ENCODE data around the gene ANXA6. TPM values are rescaled to one million over a fixed set of nuclear protein-coding genes. Genes with fewer than 3 reads are reported as not detected.

Gene ANXA6
- total RNA-seq, 1 donor from 2014 or later = 197 TPM

DNA sequence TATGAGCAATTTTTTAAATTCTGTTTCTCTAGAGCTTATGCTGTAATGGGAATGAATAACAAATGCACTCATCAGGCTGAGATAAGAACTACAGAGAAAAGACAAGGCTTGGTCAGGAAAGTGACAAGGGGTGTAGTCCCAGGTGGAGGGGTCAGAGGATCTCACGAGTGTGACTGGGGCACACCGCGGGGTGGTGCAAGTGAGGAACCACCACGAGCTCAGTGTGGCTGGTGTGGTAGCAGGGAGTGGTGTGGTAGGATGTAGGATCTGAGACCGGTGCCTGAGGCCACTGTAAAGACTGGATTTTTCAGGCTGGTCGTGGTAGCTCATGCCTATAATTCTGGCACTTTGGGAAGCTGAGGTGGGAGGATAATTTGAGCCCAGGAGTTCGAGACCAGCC, 9.0 kb downstream of the ANXA6 start:
- H3K4me1 Mint-ChIP-seq = peaks cover 39% of the 10 kb centered on the region
- no peaks in the 10 kb centered on the region for H3K9me3 Mint-ChIP-seq
- no peak overlapping the region for H3K27ac Mint-ChIP-seq
- no peak for TF ChIP-seq CTCF (IDR thresholded peaks at IDR 0.05; ENCODE audit: unreplicated experiment)
- H3K36me3 Mint-ChIP-seq = peaks cover 14% of the 10 kb centered on the region
- no peaks in the 10 kb centered on the region for H3K27me3 Mint-ChIP-seq (ENCODE audit: low read depth)
- DNase-seq (ENCODE audit: low spot score in 2 of 2, unreplicated experiment in 2 of 2) = no peak
- H3K4me3 Mint-ChIP-seq = no peak overlapping the region

DNA sequence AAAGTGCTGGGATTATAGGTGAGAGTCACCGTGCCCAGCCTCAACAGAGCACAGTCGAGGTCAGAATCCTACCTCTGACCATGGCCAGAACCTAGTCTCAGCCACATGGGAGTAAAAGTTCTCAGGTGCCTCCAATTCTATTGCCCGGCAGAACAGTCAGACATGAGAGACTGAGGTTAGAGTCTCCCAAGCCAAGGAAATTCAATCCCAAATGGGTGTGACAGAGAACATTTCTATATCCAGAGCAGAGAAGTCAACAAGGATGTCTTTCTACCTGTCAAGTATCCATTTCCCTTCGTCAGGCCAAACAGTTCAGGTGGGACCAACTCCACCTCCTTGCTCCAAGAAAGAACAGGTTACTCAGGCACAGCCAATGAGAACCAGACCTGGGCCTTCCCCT, 10.5 kb downstream of the ANXA6 start:
- H3K4me1 Mint-ChIP-seq = peaks cover 30% of the 10 kb centered on the region
- H3K27ac Mint-ChIP-seq = no peak overlapping the region
- H3K9me3 Mint-ChIP-seq = no peaks in the 10 kb centered on the region
- no peak overlapping the region for H3K4me3 Mint-ChIP-seq
- H3K27me3 Mint-ChIP-seq (ENCODE audit: low read depth) = no peaks in the 10 kb centered on the region
- TF ChIP-seq CTCF (IDR thresholded peaks at IDR 0.05; ENCODE audit: unreplicated experiment) = no peak
- H3K36me3 Mint-ChIP-seq = peaks cover 14% of the 10 kb centered on the region
- DNase-seq (ENCODE audit: low spot score in 2 of 2, unreplicated experiment in 2 of 2) = no peak

DNA sequence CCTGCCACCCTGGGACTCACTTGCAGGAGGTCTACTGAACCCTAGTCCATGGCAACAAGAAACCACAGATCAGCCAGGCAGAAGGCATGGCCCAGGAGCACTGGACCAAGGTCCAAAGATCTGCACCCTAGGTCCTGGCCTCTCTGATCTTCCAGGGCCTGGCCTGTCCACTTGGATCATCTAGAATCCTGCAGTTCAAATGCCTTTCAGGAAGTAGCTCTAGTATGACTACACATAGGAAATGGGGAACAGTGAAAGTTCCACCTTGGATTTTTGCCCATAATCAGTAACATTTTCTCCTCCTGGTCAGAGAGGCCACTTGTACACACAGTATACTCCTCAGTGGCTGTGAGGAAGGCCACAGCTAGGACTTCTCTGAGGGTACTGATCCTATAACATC, 11.5 kb downstream of the ANXA6 start:
- Mint-ChIP-seq H3K27me3 (ENCODE audit: low read depth) (no peaks in the 10 kb centered on the region), H3K4me1 (peaks cover 30% of the 10 kb centered on the region), H3K9me3 (no peaks in the 10 kb centered on the region), H3K27ac (no peak overlapping the region), H3K4me3 (no peak overlapping the region), H3K36me3 (peaks cover 17% of the 10 kb centered on the region)
- no peak for TF ChIP-seq CTCF (IDR thresholded peaks at IDR 0.05; ENCODE audit: unreplicated experiment)
- no peak for DNase-seq (ENCODE audit: low spot score in 2 of 2, unreplicated experiment in 2 of 2)

GRCh38 chr5:151144922-151145321, 12.7 kb downstream of the ANXA6 start:
- Mint-ChIP-seq H3K4me3 (no peak overlapping the region), H3K4me1 (peaks cover 19% of the 10 kb centered on the region), H3K27ac (no peak overlapping the region)

GRCh38 chr5:151144275-151144674, 13.3 kb downstream of the ANXA6 start:
- no peak for DNase-seq (ENCODE audit: low spot score in 2 of 2, unreplicated experiment in 2 of 2)
- peaks cover 18% of the 10 kb centered on the region for H3K4me1 Mint-ChIP-seq
- peaks cover 17% of the 10 kb centered on the region for H3K36me3 Mint-ChIP-seq
- no peak for TF ChIP-seq CTCF (IDR thresholded peaks at IDR 0.05; ENCODE audit: unreplicated experiment)
- H3K27me3 Mint-ChIP-seq (ENCODE audit: low read depth) = no peaks in the 10 kb centered on the region
- no peak overlapping the region for H3K27ac Mint-ChIP-seq
- H3K4me3 Mint-ChIP-seq = no peak overlapping the region
- no peaks in the 10 kb centered on the region for H3K9me3 Mint-ChIP-seq

More at GRCh38 chr5:151144922-151145321, 12.7 kb downstream of the ANXA6 start:
- DNase-seq (ENCODE audit: low spot score in 2 of 2, unreplicated experiment in 2 of 2) = no peak
- TF ChIP-seq CTCF (IDR thresholded peaks at IDR 0.05; ENCODE audit: unreplicated experiment) = no peak
- Mint-ChIP-seq H3K9me3 (no peaks in the 10 kb centered on the region), H3K36me3 (peaks cover 17% of the 10 kb centered on the region), H3K27me3 (ENCODE audit: low read depth) (no peaks in the 10 kb centered on the region)

- Mint-ChIP-seq H3K4me1 (peaks cover 14% of the 10 kb centered on the region), H3K9me3 (no peaks in the 10 kb centered on the region), H3K36me3 (peaks cover 21% of the 10 kb centered on the region), H3K27ac (no peak overlapping the region), H3K27me3 (ENCODE audit: low read depth) (no peaks in the 10 kb centered on the region), H3K4me3 (no peak overlapping the region)
- no peak for DNase-seq (ENCODE audit: low spot score in 2 of 2, unreplicated experiment in 2 of 2)
- no peak for TF ChIP-seq CTCF (IDR thresholded peaks at IDR 0.05; ENCODE audit: unreplicated experiment)
Measured at GRCh38 chr5:151143645-151144044, 13.9 kb downstream of the ANXA6 start.

All from mesothelial cell of epicardium (in vitro differentiated cells).